Measurements from ENCODE around the gene MYO15B. TPM values are rescaled to one million over a fixed set of nuclear protein-coding genes. Genes with fewer than 3 reads are reported as not detected.

MYO15B gene
- total and polyA plus RNA-seq, 2 of the 13 experiments (the other 11 are each of a cell fraction or from before 2014, with no cell fraction given): 2.8 to 8.1 TPM

DNA sequence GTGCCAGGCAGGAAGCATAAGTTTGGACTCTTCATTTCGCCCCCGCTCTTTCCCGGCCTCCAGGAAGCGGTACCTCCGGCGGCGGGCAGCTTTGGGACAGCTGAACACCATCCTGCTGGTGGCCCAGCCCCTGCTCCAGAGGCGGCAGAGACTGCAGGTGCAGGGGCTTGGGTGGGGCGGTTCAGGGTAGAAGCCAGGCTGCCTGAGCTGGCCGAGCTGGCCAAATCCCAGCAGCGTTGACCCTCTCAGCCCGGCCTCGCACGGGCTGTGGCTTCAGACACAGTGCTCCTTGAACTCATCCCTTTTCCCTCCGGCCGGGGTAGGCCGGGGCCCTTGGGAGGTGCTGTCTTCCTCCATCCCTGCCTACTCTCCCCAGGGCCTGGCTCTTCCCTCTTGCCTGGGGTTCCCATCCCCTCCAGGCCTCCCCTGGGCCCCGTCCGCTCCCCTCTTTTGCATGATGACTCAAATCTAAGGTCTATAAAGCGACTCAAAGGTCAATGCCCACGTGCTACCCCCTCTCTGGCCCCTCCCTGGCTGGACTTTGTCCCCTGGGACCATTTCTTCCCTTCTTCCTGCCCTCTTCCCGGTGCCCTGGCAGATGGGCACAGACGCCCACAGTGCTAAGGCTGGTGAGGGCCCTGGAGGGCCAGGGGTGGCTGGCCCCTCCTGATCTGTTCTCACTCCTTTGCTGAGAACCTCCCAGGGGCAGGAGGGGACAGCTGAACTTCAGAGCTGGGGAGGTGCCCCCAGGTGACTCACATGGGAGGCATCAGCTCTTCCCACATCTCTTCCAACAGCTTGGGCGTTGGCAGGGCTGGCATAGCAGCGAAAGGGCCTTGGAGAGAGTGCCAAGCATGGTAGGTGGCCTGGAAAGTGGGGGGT lies 22.7 kb downstream of the MYO15B start (continued):
- TF ChIP-seq, protein P1, sequence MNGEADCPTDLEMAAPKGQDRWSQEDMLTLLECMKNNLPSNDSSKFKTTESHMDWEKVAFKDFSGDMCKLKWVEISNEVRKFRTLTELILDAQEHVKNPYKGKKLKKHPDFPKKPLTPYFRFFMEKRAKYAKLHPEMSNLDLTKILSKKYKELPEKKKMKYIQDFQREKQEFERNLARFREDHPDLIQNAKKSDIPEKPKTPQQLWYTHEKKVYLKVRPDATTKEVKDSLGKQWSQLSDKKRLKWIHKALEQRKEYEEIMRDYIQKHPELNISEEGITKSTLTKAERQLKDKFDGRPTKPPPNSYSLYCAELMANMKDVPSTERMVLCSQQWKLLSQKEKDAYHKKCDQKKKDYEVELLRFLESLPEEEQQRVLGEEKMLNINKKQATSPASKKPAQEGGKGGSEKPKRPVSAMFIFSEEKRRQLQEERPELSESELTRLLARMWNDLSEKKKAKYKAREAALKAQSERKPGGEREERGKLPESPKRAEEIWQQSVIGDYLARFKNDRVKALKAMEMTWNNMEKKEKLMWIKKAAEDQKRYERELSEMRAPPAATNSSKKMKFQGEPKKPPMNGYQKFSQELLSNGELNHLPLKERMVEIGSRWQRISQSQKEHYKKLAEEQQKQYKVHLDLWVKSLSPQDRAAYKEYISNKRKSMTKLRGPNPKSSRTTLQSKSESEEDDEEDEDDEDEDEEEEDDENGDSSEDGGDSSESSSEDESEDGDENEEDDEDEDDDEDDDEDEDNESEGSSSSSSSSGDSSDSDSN (CRISPR knock-in tag; IDR thresholded peaks at IDR 0.05): peak; percentile 59
- TF ChIP-seq ZSCAN29 (CRISPR knock-in tag; conservative IDR thresholded peaks at IDR 0.05) (0 out of 2 replicates have a peak, but pooled peaks have one; percentile 21), HCFC1 (IDR thresholded peaks at IDR 0.05; ENCODE audit: low read depth, low read length) (no peak), ZNF607 (CRISPR knock-in tag; IDR thresholded peaks at IDR 0.05; ENCODE audit: borderline replicate concordance) (no peak), NFE2L2 (IDR thresholded peaks at IDR 0.05; ENCODE audit: low read length) (no peak), DRAP1 (CRISPR knock-in tag; IDR thresholded peaks at IDR 0.05) (no peak), MIER2 (CRISPR knock-in tag; IDR thresholded peaks at IDR 0.05) (no peak), ZNF614 (CRISPR knock-in tag; IDR thresholded peaks at IDR 0.05; ENCODE audit: borderline replicate concordance) (no peak), PLRG1 (conservative IDR thresholded peaks at IDR 0.05) (no peak), USF2 (IDR thresholded peaks at IDR 0.05; ENCODE audit: low read depth, low read length) (peak; percentile 25; the same call in 1 of the 2 replicates), USF2 (CRISPR knock-in tag; IDR thresholded peaks at IDR 0.05; ENCODE audit: borderline replicate concordance) (0 out of 2 replicates have a peak, but pooled peaks have one; percentile 59), CERS6 (CRISPR knock-in tag; IDR thresholded peaks at IDR 0.05) (no peak)
- TF ChIP-seq, protein P2, sequence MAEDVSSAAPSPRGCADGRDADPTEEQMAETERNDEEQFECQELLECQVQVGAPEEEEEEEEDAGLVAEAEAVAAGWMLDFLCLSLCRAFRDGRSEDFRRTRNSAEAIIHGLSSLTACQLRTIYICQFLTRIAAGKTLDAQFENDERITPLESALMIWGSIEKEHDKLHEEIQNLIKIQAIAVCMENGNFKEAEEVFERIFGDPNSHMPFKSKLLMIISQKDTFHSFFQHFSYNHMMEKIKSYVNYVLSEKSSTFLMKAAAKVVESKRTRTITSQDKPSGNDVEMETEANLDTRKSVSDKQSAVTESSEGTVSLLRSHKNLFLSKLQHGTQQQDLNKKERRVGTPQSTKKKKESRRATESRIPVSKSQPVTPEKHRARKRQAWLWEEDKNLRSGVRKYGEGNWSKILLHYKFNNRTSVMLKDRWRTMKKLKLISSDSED (CRISPR knock-in tag; IDR thresholded peaks at IDR 0.05): no peak
- TF ChIP-seq, protein P3, sequence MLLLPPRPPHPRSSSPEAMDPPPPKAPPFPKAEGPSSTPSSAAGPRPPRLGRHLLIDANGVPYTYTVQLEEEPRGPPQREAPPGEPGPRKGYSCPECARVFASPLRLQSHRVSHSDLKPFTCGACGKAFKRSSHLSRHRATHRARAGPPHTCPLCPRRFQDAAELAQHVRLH (CRISPR knock-in tag; IDR thresholded peaks at IDR 0.05; ENCODE audit: borderline replicate concordance, low read depth): no peak
- TF ChIP-seq, protein P4, sequence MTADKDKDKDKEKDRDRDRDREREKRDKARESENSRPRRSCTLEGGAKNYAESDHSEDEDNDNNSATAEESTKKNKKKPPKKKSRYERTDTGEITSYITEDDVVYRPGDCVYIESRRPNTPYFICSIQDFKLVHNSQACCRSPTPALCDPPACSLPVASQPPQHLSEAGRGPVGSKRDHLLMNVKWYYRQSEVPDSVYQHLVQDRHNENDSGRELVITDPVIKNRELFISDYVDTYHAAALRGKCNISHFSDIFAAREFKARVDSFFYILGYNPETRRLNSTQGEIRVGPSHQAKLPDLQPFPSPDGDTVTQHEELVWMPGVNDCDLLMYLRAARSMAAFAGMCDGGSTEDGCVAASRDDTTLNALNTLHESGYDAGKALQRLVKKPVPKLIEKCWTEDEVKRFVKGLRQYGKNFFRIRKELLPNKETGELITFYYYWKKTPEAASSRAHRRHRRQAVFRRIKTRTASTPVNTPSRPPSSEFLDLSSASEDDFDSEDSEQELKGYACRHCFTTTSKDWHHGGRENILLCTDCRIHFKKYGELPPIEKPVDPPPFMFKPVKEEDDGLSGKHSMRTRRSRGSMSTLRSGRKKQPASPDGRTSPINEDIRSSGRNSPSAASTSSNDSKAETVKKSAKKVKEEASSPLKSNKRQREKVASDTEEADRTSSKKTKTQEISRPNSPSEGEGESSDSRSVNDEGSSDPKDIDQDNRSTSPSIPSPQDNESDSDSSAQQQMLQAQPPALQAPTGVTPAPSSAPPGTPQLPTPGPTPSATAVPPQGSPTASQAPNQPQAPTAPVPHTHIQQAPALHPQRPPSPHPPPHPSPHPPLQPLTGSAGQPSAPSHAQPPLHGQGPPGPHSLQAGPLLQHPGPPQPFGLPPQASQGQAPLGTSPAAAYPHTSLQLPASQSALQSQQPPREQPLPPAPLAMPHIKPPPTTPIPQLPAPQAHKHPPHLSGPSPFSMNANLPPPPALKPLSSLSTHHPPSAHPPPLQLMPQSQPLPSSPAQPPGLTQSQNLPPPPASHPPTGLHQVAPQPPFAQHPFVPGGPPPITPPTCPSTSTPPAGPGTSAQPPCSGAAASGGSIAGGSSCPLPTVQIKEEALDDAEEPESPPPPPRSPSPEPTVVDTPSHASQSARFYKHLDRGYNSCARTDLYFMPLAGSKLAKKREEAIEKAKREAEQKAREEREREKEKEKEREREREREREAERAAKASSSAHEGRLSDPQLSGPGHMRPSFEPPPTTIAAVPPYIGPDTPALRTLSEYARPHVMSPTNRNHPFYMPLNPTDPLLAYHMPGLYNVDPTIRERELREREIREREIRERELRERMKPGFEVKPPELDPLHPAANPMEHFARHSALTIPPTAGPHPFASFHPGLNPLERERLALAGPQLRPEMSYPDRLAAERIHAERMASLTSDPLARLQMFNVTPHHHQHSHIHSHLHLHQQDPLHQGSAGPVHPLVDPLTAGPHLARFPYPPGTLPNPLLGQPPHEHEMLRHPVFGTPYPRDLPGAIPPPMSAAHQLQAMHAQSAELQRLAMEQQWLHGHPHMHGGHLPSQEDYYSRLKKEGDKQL (CRISPR knock-in tag; IDR thresholded peaks at IDR 0.05; ENCODE audit: low read depth): no peak

Data from HepG2 (cell line).